Liver (tissue), 3 donors: Measurements from ENCODE around the gene MGME1.

Experiments
- EGR1 ChIP-seq, 2 donors: IDR thresholded peaks; 2 replicates each; pipeline ENCODE4 v1.6.1; 2016 to 2018; ENCODE audit warnings: antibody characterized with exemption in 2 of 2, low read depth in 2 of 2
- GABPA ChIP-seq, 2 donors: IDR thresholded peaks in 1 of 2; conservative IDR thresholded peaks in 1 of 2; 2 replicates each; pipeline ENCODE4 v1.6.1; 2016; ENCODE audit warnings: antibody characterized with exemption in 2 of 2, mild to moderate bottlenecking in 1 of 2, moderate library complexity in 1 of 2
- HNF4A ChIP-seq, 2 donors: conservative IDR thresholded peaks; 2 replicates each; pipeline ENCODE4 v1.6.1; 2016; ENCODE audit warnings: antibody characterized with exemption in 2 of 2, mild to moderate bottlenecking in 2 of 2
- JUND ChIP-seq, 2 donors: IDR thresholded peaks; 2 replicates each; pipeline ENCODE4 v1.6.1; 2016; ENCODE audit warnings: antibody characterized with exemption in 2 of 2
- RAD21 ChIP-seq, 2 donors: IDR thresholded peaks; 2 replicates each; pipeline ENCODE4 v1.6.1; 2016; ENCODE audit warnings: antibody characterized with exemption in 2 of 2, mild to moderate bottlenecking in 2 of 2
- SP1 ChIP-seq: IDR thresholded peaks from 2 replicates; pipeline ENCODE4 v1.6.1; 2018; ENCODE audit warnings: antibody characterized with exemption, mild to moderate bottlenecking
- TF ChIP-seq, protein P1 (sequence below): fragments of 150-350 bp; IDR thresholded peaks from 2 replicates; pipeline ENCODE4 v1.5.1; 2017; ENCODE audit warnings: improper control_type of control experiment, low read depth, low read length; ENCODE audit not compliant: missing input control
- TF ChIP-seq, protein P2 (sequence below): IDR thresholded peaks from 2 replicates; pipeline ENCODE4 v1.6.1; 2016; ENCODE audit warnings: antibody characterized with exemption
- donor health status: healthy.
- donor health status: healthy.

DNA sequence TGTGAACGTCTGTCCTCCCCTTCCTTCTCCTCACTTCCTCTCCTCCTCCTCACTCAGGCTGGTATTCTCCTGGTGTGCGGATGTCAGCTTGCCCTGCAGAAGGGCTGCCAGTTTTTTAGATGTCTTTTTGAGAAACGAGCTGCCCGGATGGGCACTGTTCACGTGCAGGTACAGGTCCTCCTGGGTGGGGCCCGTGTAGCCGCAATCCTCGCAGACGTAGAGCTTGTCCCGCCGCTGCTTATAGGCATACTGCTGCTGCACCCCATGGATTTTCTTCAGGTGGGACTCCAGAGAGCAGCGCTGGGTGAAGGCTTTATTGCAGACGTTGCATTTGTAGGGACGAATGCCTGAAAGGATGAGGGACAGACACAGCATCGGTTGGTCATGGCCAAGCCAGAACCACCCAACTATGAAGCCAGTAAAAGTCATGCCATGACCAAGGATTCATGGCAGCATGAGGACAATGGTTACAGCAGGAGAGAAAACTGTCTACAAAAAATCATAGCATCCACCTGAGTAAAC lies 55.8 kb downstream of the MGME1 start:
- TF ChIP-seq, protein P1, sequence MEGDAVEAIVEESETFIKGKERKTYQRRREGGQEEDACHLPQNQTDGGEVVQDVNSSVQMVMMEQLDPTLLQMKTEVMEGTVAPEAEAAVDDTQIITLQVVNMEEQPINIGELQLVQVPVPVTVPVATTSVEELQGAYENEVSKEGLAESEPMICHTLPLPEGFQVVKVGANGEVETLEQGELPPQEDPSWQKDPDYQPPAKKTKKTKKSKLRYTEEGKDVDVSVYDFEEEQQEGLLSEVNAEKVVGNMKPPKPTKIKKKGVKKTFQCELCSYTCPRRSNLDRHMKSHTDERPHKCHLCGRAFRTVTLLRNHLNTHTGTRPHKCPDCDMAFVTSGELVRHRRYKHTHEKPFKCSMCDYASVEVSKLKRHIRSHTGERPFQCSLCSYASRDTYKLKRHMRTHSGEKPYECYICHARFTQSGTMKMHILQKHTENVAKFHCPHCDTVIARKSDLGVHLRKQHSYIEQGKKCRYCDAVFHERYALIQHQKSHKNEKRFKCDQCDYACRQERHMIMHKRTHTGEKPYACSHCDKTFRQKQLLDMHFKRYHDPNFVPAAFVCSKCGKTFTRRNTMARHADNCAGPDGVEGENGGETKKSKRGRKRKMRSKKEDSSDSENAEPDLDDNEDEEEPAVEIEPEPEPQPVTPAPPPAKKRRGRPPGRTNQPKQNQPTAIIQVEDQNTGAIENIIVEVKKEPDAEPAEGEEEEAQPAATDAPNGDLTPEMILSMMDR, result no peak
- TF ChIP-seq, protein P2, sequence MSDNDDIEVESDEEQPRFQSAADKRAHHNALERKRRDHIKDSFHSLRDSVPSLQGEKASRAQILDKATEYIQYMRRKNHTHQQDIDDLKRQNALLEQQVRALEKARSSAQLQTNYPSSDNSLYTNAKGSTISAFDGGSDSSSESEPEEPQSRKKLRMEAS, result no peak
- TF ChIP-seq GABPA (IDR thresholded peaks at IDR 0.05 in 1 of 2, conservative IDR thresholded peaks at IDR 0.05 in 1 of 2) (no peak), RAD21 (IDR thresholded peaks at IDR 0.05) (no peak), HNF4A (conservative IDR thresholded peaks at IDR 0.05) (no peak), SP1 (no peak), EGR1 (IDR thresholded peaks at IDR 0.05; ENCODE audit: low read depth in 2 of 2) (no peak), JUND (IDR thresholded peaks at IDR 0.05) (no peak)
